GM18520 (cell line): ENCODE results near the gene SLC7A14.

Experiments
- ATAC-seq: cut with Tn5 transposase; IDR thresholded peaks from one replicate; pipeline ENCODE4 v1.9.1; 2021; ENCODE audit not compliant: unreplicated experiment

The SLC7A14 gene

GRCh38 chr3:170473358-170473757, 112.5 kb downstream of the SLC7A14 start:
- no peak for ATAC-seq

DNA sequence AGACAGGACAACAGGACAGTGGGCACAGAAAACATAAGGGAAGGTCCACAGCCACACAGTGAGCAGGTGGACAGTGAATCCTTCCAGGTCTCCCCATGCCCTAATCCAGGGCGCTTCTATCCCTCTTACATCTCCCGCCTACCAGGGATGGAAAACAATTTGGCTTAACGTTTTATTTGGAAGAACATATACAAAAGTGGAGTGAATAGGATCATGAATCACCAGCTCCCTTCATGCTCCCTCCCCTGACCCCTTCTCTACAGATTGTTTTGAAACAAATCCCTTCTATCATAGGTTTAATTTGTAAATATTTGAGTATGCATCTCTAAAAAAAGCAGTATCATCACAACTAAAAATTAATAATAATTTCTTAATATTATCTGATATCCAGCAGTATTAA, 114.7 kb downstream of the SLC7A14 start:
- no peak for ATAC-seq

DNA sequence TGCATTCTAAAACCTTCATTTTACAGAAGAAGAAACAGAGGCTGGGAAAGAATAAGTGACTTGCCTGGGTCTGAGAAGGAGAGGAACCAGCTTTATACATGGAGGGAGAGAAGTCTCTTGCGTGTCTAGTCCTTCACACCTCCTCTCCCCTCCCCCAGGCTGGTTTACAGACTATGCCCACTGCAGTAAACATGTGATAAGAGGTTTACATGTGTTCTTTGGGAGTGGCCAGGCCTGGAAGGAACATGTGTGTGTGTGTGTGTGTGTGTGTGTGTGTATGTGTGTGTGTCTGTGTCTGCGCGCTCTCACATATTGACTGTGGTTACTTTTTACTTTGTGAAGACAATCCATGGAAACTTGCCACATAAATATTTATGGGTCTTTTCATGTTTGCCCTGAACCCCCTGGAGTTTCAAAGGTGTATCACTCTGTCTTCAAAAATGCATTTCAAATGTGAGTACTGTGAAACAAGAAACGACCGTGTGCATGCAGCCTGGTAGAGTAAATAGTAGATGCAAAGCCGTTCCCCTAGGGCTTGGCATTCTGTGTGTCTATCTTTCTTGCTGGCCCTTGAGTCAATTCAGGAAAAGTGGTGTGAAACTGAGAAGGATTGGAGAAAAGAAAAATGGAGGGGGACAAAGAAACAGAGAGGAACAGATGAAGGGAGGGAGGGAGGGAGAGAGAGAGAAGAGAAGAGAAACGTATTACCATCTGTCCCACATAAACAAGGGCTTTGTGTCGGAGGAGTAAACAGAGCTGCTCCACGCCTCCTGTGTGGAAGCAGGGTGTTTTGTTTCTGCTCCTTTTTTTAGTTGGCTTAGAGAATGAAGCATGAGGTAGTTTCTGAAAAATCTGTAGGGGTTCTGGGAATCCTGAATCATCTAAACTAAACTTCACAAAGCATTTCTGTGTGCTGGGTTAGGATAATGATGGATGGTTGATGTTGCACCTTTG, 115.5 kb downstream of the SLC7A14 start:
- ATAC-seq, result no peak

- no peak for ATAC-seq
Observed at GRCh38 chr3:170469151-170470062, 116.5 kb downstream of the SLC7A14 start.

DNA sequence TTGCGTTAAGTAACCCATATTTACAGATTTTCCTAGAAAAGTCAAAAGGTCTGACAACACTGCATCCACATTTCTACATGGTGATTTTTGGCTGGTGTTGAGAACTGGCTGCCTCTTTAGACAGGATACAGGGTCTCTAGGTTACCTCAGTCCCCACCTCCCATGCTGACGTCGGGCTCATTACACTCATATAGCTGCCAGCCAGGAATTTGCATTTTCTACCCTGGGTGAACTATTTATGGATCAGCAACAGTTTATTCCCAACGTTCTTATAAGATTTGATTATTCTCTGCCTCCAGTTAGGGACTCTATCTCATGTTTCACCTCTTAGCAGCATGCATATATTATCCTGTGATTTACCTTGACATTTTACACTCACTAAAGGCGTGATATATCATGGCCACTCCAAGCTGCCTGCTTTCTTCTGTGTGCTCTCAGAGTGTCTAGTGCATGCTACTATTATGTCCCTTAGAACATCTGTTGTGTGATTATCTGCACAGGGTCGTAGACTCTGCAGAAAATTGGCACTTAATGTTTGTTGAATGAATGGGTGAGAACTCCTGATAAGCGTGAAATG, 118.2 kb downstream of the SLC7A14 start:
- ATAC-seq, result no peak

DNA sequence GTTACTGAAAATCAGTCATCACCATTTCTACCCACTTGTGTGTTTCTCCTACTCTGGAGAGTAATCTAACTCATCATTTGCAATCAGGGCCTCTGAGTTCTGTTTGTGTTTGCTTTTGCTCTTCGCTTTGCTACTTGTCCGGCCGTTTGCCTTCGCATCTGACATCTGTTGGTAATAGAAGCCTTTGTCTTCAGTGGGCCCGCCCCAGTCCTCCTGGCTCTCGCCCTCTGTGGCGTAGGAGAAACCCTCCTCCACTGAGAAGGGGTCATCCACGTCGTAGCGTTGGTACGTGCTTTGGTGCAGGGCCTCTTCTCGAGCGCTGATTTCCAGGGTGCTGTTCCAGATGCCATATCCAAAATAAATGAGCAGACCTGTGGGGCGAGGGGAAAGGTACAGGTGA, 118.9 kb downstream of the SLC7A14 start:
- ATAC-seq, result no peak

- ATAC-seq, result no peak
Observed at GRCh38 chr3:170465955-170466354, 119.9 kb downstream of the SLC7A14 start.

DNA sequence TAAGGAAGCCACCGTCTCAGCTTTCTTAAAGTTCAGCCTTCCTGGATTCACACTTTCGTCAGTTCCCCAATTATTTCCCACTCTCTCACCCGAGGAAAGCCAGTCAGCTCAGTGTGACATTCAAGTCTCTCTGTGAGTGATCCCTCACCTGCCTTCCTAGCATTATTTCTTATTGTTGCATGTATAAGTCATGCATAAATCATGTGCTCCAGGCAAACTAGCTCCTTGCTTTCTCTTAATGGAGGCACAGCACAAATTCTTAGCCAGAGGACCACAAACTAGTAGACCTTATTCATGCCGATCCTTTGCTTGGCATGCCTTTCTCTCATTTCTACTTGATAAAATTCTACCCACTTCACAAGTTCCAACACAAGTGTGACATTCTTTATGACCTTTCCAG, 122.9 kb downstream of the SLC7A14 start:
- no peak for ATAC-seq

GRCh38 chr3:170458285-170458684, 127.6 kb downstream of the SLC7A14 start:
- no peak for ATAC-seq

DNA sequence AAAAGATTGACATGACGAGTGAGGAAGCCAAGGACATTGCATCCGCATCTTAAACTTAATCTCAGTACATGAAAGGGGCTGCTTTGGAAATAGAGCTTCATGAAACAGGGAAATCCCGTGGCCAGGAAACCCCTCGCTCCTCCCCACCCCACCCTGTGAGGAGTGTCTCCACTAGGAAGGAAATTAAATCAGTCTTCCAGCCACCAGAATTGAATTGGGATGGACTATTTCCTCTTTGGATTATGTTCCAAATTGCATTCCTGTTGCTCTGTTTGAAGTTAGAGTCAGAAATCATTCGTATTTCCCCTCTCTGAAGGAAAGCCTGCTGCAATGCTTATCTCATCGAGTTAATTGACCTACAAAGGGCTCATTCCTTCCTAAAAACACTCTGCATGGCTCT, 131.4 kb downstream of the SLC7A14 start:
- ATAC-seq, result no peak

DNA sequence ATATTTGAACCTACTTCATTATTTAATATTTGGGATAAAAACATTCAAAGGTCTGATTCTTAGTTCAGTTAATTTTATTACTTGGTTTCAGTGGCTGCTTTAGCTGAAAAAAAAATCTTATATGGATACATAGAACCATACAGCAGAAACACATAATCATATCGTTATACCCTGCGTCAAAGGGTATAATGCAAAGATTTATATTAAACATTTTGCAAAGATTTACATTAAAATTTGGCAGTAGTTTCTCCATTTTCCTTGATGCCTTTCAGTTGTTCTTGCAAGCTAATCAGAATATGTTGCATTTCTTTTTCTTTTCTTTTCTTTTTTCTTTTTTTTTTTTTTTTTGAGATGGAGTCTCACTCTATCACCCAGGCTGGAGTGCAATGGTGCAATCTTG, 135.8 kb downstream of the SLC7A14 start:
- no peak for ATAC-seq

- ATAC-seq, result no peak
Observed at GRCh38 chr3:170448584-170448983, 137.3 kb downstream of the SLC7A14 start.

GRCh38 chr3:170443457-170443856, 142.4 kb downstream of the SLC7A14 start:
- no peak for ATAC-seq

- ATAC-seq, result no peak
Observed at GRCh38 chr3:170442947-170443346, 142.9 kb downstream of the SLC7A14 start.

DNA sequence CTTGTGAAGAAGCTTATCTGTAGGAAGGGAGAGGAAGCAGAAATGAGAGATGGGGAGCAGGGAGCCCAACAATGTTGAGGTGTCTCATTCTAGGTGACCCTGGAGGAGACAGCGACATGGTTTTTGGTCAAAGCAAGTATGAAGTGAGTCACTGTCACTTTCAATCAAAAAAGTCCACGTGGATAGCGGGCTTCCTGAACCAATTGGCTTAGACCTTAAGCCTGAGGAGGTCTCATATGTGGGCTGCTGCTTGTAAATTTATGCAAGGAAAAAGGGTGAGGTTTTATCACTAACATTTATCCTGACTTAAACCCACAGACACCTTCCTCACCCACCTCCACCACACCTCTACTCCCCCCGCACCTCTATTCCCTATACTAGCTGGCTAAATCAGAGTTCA, 144.5 kb downstream of the SLC7A14 start:
- no peak for ATAC-seq

DNA sequence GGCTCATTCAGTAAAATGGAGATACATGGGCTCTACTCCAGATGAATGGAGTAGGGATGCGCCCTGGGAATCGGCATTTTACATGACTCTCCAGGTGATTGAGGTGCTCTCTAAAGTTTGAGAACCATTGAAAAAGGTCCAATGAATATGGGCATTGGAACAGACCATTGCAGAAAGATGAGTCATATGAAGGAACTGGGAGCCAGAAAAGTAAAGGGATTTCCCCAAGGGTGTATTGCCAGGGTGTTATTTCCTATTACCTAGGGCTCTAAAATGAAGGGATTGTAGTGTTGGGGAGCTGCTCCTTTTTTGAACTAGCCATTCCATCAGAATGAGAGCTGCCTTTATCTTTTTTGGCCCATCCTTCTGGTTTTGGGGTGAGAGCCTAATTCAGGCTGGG, 145.5 kb downstream of the SLC7A14 start:
- no peak for ATAC-seq

DNA sequence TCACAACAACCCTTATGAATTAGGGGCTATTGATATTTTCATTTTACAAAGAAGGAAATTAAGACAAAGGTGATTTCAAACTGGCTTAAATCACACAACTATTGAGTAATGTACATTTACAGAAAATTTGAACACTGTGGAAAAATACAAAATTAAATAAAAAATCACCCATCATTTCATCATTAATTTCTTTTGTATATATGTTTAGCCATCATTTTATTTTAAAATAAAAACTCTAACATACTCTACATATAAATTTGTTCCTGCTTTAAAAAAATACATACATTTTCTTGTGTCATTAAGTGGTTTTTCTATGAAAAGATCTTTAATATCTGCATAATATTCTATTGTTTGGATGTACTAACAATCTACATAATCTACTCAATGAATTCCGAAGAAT, 147.0 kb downstream of the SLC7A14 start:
- ATAC-seq, result no peak

GRCh38 chr3:170437696-170438407, 148.0 kb downstream of the SLC7A14 start:
- ATAC-seq, result no peak

GRCh38 chr3:170437176-170437575, 148.7 kb downstream of the SLC7A14 start:
- no peak for ATAC-seq

- ATAC-seq, result no peak
Observed at GRCh38 chr3:170436697-170437096, 149.2 kb downstream of the SLC7A14 start.

GRCh38 chr3:170432416-170432815, 153.5 kb downstream of the SLC7A14 start:
- ATAC-seq, result no peak
